ENCODE measurements around the gene RPL18. TPM values are rescaled to one million over a fixed set of nuclear protein-coding genes. Genes with fewer than 3 reads are reported as not detected.
"Not testable (repeated sequence)": the region's sequence is repeated elsewhere in the genome, so short reads cannot be mapped to it uniquely, and the experiment has no call there.

The RPL18 gene
- total RNA-seq, 2 experiments from 2014 or later: 2,095 to 2,140 TPM

DNA sequence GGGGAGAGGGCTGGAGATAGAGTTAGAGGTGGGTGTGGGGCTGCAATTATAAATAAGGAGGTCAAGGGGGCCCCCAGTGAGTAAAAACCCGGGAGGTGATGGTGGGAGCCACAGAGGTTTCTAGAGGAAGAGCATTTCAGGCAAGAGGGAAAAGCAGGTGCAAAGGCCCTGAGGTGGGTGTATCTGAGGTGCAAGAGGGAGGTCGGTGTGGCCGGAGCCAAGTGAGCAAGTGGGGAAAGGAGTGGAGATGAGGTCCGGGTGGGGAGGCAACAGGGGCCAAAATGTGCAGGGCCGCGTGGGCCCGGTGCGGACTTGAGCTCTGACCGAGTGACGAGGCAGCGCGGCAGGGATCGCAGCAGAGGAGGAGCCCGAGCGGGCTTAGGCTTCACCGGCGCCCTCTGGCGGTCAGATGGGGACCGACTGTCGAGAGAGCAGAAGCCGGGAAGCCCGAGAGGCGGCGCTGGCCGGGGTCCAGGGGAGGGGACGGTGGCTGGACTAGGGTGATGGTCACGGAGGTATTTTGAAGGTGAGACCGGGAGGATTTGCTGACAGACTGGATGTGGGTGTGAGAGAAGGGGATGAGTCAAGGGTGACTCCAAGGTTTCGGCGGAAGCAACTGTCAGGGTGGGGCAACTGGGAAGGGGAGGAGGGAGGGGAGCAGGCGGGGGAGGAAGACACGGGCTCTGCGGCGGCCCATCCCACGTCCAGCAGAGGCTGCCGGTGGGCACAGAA lies 30.1 kb downstream of the RPL18 start:
- no peaks in the 10 kb centered on the region for H3K36me3 Mint-ChIP-seq
- peak overlapping the region; percentile 63 for H3K27ac Mint-ChIP-seq
- H3K4me1 Mint-ChIP-seq (ENCODE audit: low read depth): peaks cover 18% of the 10 kb centered on the region
- peak overlapping the region; percentile 65 for H3K4me3 Mint-ChIP-seq
- ChIA-PET POLR2A (interaction anchor here (2.1 kb wide), 1 partner anchor 30 kb away, joined by 5 read pairs; the partner anchor contains the start of genes RPL18 and SPHK2), CTCF (interaction anchor here (0.6 to 8.8 kb wide), 23 partner anchors 8 to 274 kb away, joined by 3 to 164 read pairs (median 4); partner anchors contain the start of genes LMTK3, RPL18, SPACA4 and SPHK2)
- peak; percentile 92 for DNase-seq
- intact Hi-C loops (cut with micrococcal nuclease): loop anchor here (1.0 to 10.0 kb wide), 2 partner anchors 30 to 264 kb away; partner anchors contain the start of genes EMP3, RPL18 and SPHK2
- no peaks in the 10 kb centered on the region for H3K27me3 Mint-ChIP-seq
- H3K9me3 Mint-ChIP-seq: no peaks in the 10 kb centered on the region

DNA sequence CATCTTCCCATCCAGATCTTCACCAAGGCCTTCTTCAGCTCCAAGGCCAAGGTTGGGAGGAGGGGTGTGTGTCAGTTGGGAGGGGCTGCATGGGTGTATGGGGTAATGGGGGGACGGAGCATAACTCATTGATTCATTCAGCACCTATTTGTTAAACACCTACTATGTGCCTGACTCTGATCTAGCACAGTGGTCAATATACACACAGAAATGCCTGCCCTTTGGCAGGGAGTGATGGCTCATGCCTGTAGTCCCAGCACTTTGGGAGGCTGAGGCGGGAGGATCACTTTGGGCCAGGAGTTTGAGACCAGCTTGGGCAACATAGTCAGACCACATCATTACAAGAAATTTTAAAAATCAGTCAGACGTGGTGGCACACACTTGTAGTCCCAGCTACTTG lies 31.6 kb downstream of the RPL18 start:
- POLR2A ChIA-PET: interaction anchor here (0.6 kb wide), 1 partner anchor 13 kb away, joined by 4 read pairs; no protein-coding TSS in a partner anchor
- Mint-ChIP-seq H3K4me1 (ENCODE audit: low read depth) (peaks cover 16% of the 10 kb centered on the region), H3K27ac (no peak overlapping the region), H3K9me3 (no peaks in the 10 kb centered on the region), H3K36me3 (no peaks in the 10 kb centered on the region), H3K27me3 (no peaks in the 10 kb centered on the region), H3K4me3 (no peak overlapping the region)
- intact Hi-C loops (cut with micrococcal nuclease): loop anchor here (10.0 kb wide), 1 partner anchor 263 kb away; the partner anchor contains the start of gene EMP3
- CTCF ChIA-PET: interaction anchor here (0.7 to 8.8 kb wide), 5 partner anchors 74 to 253 kb away, joined by 3 to 164 read pairs (median 16); partner anchors contain the start of genes KDELR1 and LMTK3
- DNase-seq: no peak

DNA sequence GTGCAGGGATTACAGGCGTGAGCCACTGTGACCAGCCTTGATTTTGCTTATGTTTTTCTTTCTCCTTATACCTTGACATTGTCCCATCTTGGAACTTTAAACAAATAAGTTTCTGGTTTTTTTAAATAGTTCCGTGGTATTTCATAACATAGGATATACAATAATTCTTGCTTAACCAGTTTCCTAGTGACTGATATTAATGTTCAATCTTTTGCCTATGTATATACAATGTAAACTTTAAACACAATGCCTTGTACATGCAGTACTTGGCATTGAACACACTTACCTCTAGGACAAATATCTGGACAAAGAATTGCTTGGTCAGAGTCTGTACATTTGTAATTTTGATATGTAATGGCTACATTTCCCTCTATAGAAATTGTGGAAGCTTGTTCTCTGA lies 36.8 kb downstream of the RPL18 start:
- peaks cover 7% of the 10 kb centered on the region for H3K4me1 Mint-ChIP-seq (ENCODE audit: low read depth)
- no peaks in the 10 kb centered on the region for H3K36me3 Mint-ChIP-seq
- CTCF ChIA-PET: interaction anchor here (2.7 to 8.8 kb wide), 2 partner anchors 8 to 93 kb away, joined by 22 to 164 read pairs; no protein-coding TSS in a partner anchor
- H3K27ac Mint-ChIP-seq: no peak overlapping the region
- no peaks in the 10 kb centered on the region for H3K9me3 Mint-ChIP-seq
- no peak overlapping the region for H3K4me3 Mint-ChIP-seq
- H3K27me3 Mint-ChIP-seq: no peaks in the 10 kb centered on the region
- DNase-seq: no peak
- POLR2A ChIA-PET: no interaction called here
- intact Hi-C loops (cut with micrococcal nuclease): loop anchor here (10.0 kb wide), 1 partner anchor 257 kb away; the partner anchor contains the start of gene EMP3

DNA sequence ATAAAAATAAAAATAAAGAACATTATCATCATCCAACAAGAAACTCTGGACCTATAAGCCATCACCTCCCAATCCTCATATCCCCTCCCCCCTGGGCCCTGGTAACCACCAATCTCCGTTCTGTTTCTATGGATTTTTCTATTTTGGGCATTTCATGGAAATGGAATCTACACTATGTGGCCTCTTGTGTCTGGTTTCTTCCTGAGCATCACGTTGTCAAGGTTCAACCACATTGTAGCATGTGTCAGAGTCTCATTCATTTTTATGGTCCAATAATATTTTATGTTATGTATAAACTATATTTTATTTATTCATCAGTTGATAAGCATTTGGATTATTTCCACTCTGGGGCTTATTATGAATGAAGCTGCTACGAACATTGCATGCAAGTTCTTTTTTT lies 40.1 kb downstream of the RPL18 start:
- no peaks in the 10 kb centered on the region for H3K9me3 Mint-ChIP-seq
- no peak for DNase-seq
- POLR2A ChIA-PET: no interaction called here
- intact Hi-C loops (cut with micrococcal nuclease): no loop called here
- CTCF ChIA-PET: interaction anchor here (0.6 to 2.9 kb wide), 2 partner anchors 14 to 89 kb away, joined by 3 to 9 read pairs; no protein-coding TSS in a partner anchor
- peaks cover under 1% of the 10 kb centered on the region for H3K4me1 Mint-ChIP-seq (ENCODE audit: low read depth)
- no peak overlapping the region for H3K27ac Mint-ChIP-seq
- no peaks in the 10 kb centered on the region for H3K27me3 Mint-ChIP-seq
- H3K4me3 Mint-ChIP-seq: no peak overlapping the region
- H3K36me3 Mint-ChIP-seq: no peaks in the 10 kb centered on the region

DNA sequence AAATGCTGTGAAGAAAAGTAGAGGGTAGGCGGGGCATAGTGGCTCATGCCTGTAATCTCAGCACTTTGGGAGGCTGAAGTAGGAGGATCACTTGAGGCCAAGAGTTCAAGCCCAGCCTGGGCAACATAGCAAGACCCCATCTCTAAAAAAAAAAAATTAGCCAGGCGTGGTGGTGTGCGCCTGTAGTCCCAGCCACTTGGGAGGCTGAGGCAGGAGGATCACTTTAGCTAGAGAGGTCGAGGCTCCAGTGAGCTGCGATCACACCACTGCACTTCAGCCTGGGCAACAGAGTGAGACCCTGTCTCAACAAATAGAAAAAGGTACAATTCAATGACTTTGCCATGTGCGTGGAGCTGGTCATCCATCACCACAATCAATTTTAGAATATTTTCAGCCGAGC lies 41.1 kb downstream of the RPL18 start:
- CTCF ChIA-PET: interaction anchor here (0.6 to 1.3 kb wide), 2 partner anchors 10 to 11 kb away, joined by 4 read pairs; no protein-coding TSS in a partner anchor

DNA sequence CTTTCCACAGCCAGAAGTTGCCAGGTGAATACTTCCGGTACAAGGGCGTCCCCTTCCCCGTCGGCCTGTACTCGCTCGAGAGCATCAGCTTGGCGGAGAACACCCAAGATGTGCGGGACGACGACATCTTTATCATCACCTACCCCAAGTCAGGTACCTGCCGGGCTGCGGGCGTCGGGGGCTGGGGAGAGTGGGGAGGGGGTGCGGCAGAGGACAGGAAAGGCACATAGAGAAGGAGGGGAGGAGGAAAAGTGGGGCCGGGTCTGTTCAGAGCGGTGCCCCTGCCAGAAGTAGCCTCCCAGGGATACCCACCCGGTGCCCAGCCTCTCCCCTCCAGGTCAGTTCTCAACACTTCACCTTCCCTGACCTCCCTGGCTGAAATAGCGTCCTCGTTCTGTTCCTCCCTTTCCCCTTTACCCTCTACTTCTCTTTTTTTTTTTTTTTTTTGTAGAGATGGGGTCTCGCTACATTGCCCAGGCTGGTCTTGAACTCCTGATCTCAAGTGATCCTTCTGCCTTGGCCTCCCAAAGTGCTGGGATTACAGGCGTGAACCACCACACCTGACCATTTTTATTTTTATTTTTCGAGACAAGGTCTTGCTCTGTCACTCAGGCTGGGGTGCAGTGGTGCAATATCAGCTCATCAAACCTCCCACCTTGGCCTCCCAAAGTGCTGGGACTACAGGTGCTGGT lies 42.9 kb downstream of the RPL18 start:
- H3K9me3 Mint-ChIP-seq: no peaks in the 10 kb centered on the region
- intact Hi-C loops (cut with micrococcal nuclease): no loop called here
- POLR2A ChIA-PET: interaction anchor here (0.6 kb wide), 1 partner anchor 8 kb away, joined by 3 read pairs; no protein-coding TSS in a partner anchor
- no peaks in the 10 kb centered on the region for H3K27me3 Mint-ChIP-seq
- H3K4me3 Mint-ChIP-seq: no peak overlapping the region
- DNase-seq: no peak
- no peaks in the 10 kb centered on the region for H3K36me3 Mint-ChIP-seq
- no peaks in the 10 kb centered on the region for H3K4me1 Mint-ChIP-seq (ENCODE audit: low read depth)
- no peak overlapping the region for H3K27ac Mint-ChIP-seq
- CTCF ChIA-PET: interaction anchor here (1.1 kb wide), 1 partner anchor 262 kb away, joined by 3 read pairs; no protein-coding TSS in a partner anchor

More for the DNA sequence above, 41.1 kb downstream of the RPL18 start:
- H3K36me3 Mint-ChIP-seq; H3K4me1 Mint-ChIP-seq (ENCODE audit: low read depth); DNase-seq; intact Hi-C loops (cut with micrococcal nuclease); H3K27me3 Mint-ChIP-seq; H3K4me3 Mint-ChIP-seq; H3K27ac Mint-ChIP-seq; H3K9me3 Mint-ChIP-seq; POLR2A ChIA-PET: not testable (repeated sequence)

DNA sequence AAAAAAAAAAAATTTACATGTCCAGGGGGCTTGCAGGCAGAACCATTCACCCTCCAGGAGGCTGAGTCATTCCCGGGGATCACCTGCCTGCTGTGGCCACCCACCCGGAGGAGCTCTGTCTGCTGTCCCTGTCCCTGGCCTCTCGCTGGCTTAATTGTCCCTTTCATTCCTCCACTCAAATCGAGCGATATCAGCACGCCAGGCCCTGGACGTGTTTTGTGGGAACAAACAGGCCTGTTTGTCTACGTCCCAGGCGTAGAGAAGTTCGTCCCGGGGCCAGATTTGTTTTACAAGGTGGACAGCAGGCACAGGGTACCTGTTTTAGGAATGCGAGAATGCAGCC lies 45.8 kb downstream of the RPL18 start:
- H3K27ac Mint-ChIP-seq: no peak overlapping the region
- ChIA-PET CTCF (interaction anchor here (3.3 kb wide), 1 partner anchor 11 kb away, joined by 22 read pairs; no protein-coding TSS in a partner anchor), POLR2A (no interaction called here)
- no peak overlapping the region for H3K4me3 Mint-ChIP-seq
- H3K4me1 Mint-ChIP-seq (ENCODE audit: low read depth): no peaks in the 10 kb centered on the region
- no peak for DNase-seq
- H3K27me3 Mint-ChIP-seq: no peaks in the 10 kb centered on the region
- H3K36me3 Mint-ChIP-seq: no peaks in the 10 kb centered on the region
- intact Hi-C loops (cut with micrococcal nuclease): no loop called here
- no peaks in the 10 kb centered on the region for H3K9me3 Mint-ChIP-seq

DNA sequence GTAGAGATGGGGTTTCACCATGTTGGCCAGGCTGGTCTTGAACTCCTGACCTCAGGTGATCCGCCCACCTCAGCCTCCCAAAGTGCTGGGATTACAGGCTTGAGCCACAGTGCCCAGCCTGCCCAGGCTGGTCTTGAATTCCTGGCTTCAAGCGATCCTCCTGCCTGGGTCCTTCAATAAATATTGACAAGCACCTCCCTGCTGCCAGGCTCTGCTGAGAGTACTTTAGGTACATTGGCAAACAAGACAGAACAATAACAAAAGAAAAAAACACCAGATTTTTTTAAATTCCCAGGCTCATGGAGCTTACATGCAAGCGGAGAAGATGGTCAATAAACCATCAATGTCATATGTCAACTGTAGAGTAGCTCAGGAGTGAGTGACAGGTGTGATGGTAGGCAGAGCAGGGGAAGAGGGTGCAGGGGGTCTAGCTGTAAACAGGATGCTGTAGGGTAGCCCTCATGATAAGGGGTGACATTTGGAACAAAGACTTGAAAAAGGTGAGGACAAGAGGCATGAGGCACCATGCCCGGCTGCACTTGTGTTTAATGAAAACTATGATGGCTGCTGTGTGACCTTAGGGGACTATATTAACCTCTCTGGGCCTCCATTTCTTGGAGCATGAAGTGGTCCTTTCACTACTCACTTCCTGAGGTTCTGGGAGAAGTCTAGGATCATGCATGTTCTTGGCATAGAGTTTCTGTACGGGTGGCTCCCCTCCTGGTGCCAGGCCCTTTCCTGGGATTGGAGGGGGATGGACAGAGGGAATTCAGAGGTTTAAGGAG lies 47.4 kb downstream of the RPL18 start:
- POLR2A ChIA-PET: no interaction called here
- DNase-seq: no peak
- intact Hi-C loops (cut with micrococcal nuclease): no loop called here
- no peaks in the 10 kb centered on the region for H3K4me1 Mint-ChIP-seq (ENCODE audit: low read depth)
- H3K4me3 Mint-ChIP-seq: no peak overlapping the region
- H3K9me3 Mint-ChIP-seq: no peaks in the 10 kb centered on the region
- H3K36me3 Mint-ChIP-seq: no peaks in the 10 kb centered on the region
- H3K27ac Mint-ChIP-seq: no peak overlapping the region
- H3K27me3 Mint-ChIP-seq: no peaks in the 10 kb centered on the region
- CTCF ChIA-PET: no interaction called here

DNA sequence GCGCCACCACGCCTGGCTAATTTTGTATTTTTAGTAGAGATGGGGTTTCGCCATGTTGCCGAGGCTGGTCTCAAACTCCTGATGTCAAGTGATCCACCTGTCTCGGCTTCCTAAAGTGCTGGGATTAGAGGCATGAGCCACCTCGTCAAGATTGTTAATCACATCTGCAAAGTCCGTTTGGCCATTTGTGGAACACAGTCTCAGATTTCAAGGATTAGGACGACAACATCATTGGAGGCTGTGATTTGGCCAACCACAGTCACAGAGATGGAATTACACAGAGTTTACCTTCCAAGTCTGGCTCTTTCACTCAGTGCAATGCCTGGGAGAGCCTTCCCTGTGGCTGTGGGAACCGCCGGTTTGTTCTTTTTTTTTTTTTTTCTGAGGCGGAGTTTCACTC lies 49.2 kb downstream of the RPL18 start:
- CTCF ChIA-PET: no interaction called here
- H3K9me3 Mint-ChIP-seq: no peaks in the 10 kb centered on the region
- no peaks in the 10 kb centered on the region for H3K36me3 Mint-ChIP-seq

DNA sequence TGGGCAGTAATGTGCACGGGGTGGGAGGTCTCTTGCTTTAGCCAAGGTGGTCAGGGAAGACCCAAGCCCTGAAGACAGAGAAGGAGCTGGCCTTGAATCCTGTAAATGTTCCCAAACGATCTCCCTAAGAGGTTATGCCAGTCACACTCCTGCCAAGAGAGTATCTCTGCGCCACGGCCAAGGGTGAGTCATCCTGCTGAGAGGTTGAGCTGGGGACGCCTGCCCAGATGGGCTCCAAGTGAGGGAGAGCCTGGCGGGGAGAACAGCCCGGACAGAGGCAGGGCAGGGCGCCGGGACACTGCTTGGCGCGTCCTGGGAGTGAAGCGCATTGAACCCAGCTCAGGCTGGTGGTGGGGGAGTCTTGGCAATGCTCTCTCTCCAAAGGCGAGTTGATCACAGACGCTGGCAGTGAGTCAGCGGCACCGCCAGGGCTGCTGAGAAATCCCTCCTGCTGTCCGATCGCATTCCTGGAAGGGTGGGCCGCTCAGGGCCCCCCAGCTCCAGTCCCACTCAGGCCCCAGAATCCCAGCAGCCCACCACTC lies 50.6 kb downstream of the RPL18 start:
- H3K36me3 Mint-ChIP-seq: no peaks in the 10 kb centered on the region
- H3K27ac Mint-ChIP-seq: no peak overlapping the region
- CTCF ChIA-PET: interaction anchor here (1.3 kb wide), 1 partner anchor 16 kb away, joined by 4 read pairs; no protein-coding TSS in a partner anchor
- no peaks in the 10 kb centered on the region for H3K9me3 Mint-ChIP-seq
- no peak overlapping the region for H3K4me3 Mint-ChIP-seq
- no peaks in the 10 kb centered on the region for H3K4me1 Mint-ChIP-seq (ENCODE audit: low read depth)
- POLR2A ChIA-PET: interaction anchor here (0.6 kb wide), 1 partner anchor 8 kb away, joined by 3 read pairs; no protein-coding TSS in a partner anchor
- intact Hi-C loops (cut with micrococcal nuclease): no loop called here
- no peaks in the 10 kb centered on the region for H3K27me3 Mint-ChIP-seq
- DNase-seq: no peak

More for the DNA sequence above, 49.2 kb downstream of the RPL18 start:
- Mint-ChIP-seq H3K4me1 (ENCODE audit: low read depth) (no peaks in the 10 kb centered on the region), H3K4me3 (no peak overlapping the region), H3K27ac (no peak overlapping the region), H3K27me3 (no peaks in the 10 kb centered on the region)
- POLR2A ChIA-PET: no interaction called here
- intact Hi-C loops (cut with micrococcal nuclease): no loop called here
- DNase-seq: no peak

Data from activated CD4-positive, alpha-beta memory T cell treated with anti-CD3 and anti-CD28 coated beads for 36 hours (primary cell).